ENCODE results near the gene CFAP46. TPM values are rescaled to one million over a fixed set of nuclear protein-coding genes. Genes with fewer than 3 reads are reported as not detected.

The CFAP46 gene
- total and polyA plus RNA-seq, 2 of the 8 experiments (the other 6 are each of a cell fraction or from before 2014, with no cell fraction given): 2.6 to 4.8 TPM

DNA sequence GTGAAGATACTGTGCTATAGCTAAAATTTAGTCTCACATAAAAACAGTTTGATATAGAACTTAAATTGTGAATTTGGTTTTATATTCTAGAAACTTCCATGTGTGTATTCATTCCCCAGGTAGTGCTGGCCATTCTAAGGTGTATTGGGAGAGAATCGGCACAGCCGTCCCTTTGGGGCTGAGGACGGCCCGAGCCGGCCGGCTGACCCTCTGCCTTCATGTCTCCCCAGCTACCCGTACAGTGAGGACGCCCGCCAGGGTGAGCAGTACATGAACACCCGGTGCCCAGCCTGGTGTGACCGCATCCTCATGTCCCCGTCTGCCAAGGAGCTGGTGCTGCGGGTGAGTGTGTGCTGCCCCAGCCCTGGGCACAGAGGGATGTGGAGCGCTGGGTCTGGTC lies 164.9 kb downstream of the CFAP46 start:
- 90% methylated on average over 12 of the region's 14 CpGs; no CpG with 5 or more reads in 1 of the 2 experiments for WGBS, 2 experiments (ENCODE audit: extremely low coverage in 1 of 2, insufficient coverage in 1 of 2, insufficient read length in 1 of 2, insufficient replicate concordance in 2 of 2, low coverage in 1 of 2, low lambda C conversion rate in 2 of 2, missing lambda C conversion rate in 1 of 2)
- peaks cover 0 to 5% of the 10 kb centered on the region in 2 experiments for H4K20me1 ChIP-seq (replicated peaks in 1 of 2; ENCODE audit: control insufficient read depth in 1 of 2, insufficient read depth in 2 of 2, low read length in 2 of 2)

More for the DNA sequence above, 164.9 kb downstream of the CFAP46 start:
- H4K8ac ChIP-seq (ENCODE audit: extremely low read depth, insufficient read depth, low read length): no peak overlapping the region; the same call in 1 of the 2 replicates
- TF ChIP-seq YY1 (IDR thresholded peaks at IDR 0.05; ENCODE audit: low read depth, low read length): no peak
- no peak for TF ChIP-seq CEBPB (IDR thresholded peaks at IDR 0.05; ENCODE audit: low read depth, low read length)
- no peaks in the 10 kb centered on the region for H3K9me3 ChIP-seq (ENCODE audit: insufficient read depth in 2 of 2, low read depth in 1 of 2, low read length in 1 of 2)
- no peaks in the 10 kb centered on the region for H3K23me2 ChIP-seq (ENCODE audit: low read depth, low read length)
- no peaks in the 10 kb centered on the region for H3K79me2 ChIP-seq (ENCODE audit: control insufficient read depth in 1 of 2, insufficient read depth in 2 of 2, low read length in 2 of 2)
- H3K14ac ChIP-seq (ENCODE audit: insufficient read length): no peak overlapping the region
- no peak overlapping the region for H4K5ac ChIP-seq (ENCODE audit: insufficient read length, low read depth, low read length)
- no peak overlapping the region for H3K9ac ChIP-seq (replicated peaks in 1 of 4; ENCODE audit: extremely low read depth in 1 of 4, low read depth in 3 of 4, low read length in 3 of 4)
- no peak overlapping the region for H2BK5ac ChIP-seq (ENCODE audit: low read depth, low read length)
- H3K4me2 ChIP-seq (ENCODE audit: insufficient read depth in 1 of 2, low read depth in 2 of 2, low read length in 2 of 2): no peak overlapping the region
- peaks cover 2 to 11% (median 10%) of the 10 kb centered on the region in 4 experiments for H3K27me3 ChIP-seq (replicated peaks in 1 of 4; ENCODE audit: control insufficient read depth in 3 of 4, extremely low read depth in 1 of 4, insufficient read depth in 3 of 4, low read length in 3 of 4)
- H4K91ac ChIP-seq (replicated peaks; ENCODE audit: insufficient read length, low read length): no peak overlapping the region
- peaks cover 0 to 11% (median 6%) of the 10 kb centered on the region in 4 experiments; a peak in 6 of 7 replicates for H3K4me1 ChIP-seq (replicated peaks in 1 of 4; ENCODE audit: control insufficient read depth in 3 of 4, insufficient read depth in 4 of 4, low read length in 3 of 4)
- H2BK15ac ChIP-seq (ENCODE audit: low read length): no peak overlapping the region
- H2BK20ac ChIP-seq (ENCODE audit: low read length): no peak overlapping the region
- CTCF ChIA-PET (ENCODE audit: partially characterized antibody): interaction anchor here (0.6 to 2.4 kb wide), 5 partner anchors 17 to 316 kb away, joined by 3 to 8 read pairs (median 3); no protein-coding TSS in a partner anchor
- no peak overlapping the region for H3K18ac ChIP-seq (ENCODE audit: extremely low read depth, low read length)
- H3K4ac ChIP-seq (replicated peaks; ENCODE audit: insufficient read length, low read depth, low read length): no peak overlapping the region
- H3K23ac ChIP-seq (ENCODE audit: insufficient read length): no peak overlapping the region
- H2BK120ac ChIP-seq (replicated peaks; ENCODE audit: low read depth, low read length): no peak overlapping the region
- no peak overlapping the region for H3K27ac ChIP-seq (ENCODE audit: low read depth, low read length)
- no peak overlapping the region for H3K56ac ChIP-seq (replicated peaks; ENCODE audit: insufficient read length, low read depth, low read length)
- no peak overlapping the region for H2AFZ ChIP-seq (ENCODE audit: low read length)
- FAIRE-seq (no peak), DNase-seq (ENCODE audit: low read depth in 1 of 2, low spot score in 2 of 2) (no peak)
- no peaks in the 10 kb centered on the region; a peak in 1 of 8 replicates for H3K36me3 ChIP-seq (ENCODE audit: control insufficient read depth in 2 of 4, insufficient read depth in 4 of 4, low read length in 3 of 4)
- H2BK12ac ChIP-seq (ENCODE audit: low read depth, low read length): no peak overlapping the region
- POLR2A ChIA-PET (ENCODE audit: partially characterized antibody): interaction anchor here (1.1 kb wide), 1 partner anchor 11 kb away, joined by 3 read pairs; no protein-coding TSS in a partner anchor
- no peaks in the 10 kb centered on the region; the same call in 1 of the 2 replicates for H3K79me1 ChIP-seq (ENCODE audit: low read depth, low read length)
- H3K4me3 ChIP-seq (ENCODE audit: extremely low read depth in 1 of 4, insufficient read depth in 2 of 4, low read depth in 3 of 4, low read length in 4 of 4): no peak overlapping the region
- no peak overlapping the region for H2AK5ac ChIP-seq (ENCODE audit: low read depth, low read length)
